ENCODE results near the gene ADD3.
"Not testable (repeated sequence)": the region's sequence is repeated elsewhere in the genome, so short reads cannot be mapped to it uniquely, and the experiment has no call there.

The ADD3 gene

DNA sequence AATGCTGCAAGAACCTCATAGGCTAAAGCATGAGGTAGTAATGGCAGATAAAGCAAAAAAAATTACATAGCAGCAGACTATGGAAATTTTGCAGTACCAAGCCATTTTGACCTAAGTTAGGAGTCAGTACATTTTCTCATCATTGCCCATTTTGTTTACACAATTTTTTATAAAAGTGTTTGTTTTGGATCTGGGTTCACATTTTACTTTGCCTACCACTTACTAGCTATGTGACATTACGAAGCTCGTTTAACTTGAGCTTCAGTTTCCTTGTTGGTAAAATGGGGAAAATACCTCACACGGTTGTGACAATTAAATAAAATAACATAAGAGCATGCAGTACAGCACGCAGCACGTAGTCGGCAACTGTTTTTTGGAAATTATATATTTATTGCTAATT lies 99.6 kb downstream of the ADD3 start:
- DNase-seq (ENCODE audit: low read depth in 2 of 2): no peak

DNA sequence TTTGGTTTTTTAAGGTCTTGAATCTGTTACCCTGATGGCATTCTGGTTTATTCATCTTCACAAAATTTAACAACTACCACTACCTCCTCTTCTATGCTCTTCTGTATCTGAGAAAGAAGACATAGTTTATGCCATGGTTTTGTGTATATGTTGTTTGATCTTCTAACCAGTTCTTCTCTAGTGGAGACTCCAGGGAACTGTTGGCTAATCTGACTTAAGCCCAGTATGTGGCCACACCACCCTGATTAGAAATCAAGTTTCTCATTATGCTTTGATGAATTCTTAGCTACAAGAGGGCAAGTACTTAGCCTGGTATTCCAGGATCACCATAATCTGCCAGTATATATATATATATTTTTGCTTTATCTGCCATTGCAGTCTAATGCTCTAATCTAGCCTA lies 100.1 kb downstream of the ADD3 start:
- DNase-seq (ENCODE audit: low read depth in 2 of 2): no peak

DNA sequence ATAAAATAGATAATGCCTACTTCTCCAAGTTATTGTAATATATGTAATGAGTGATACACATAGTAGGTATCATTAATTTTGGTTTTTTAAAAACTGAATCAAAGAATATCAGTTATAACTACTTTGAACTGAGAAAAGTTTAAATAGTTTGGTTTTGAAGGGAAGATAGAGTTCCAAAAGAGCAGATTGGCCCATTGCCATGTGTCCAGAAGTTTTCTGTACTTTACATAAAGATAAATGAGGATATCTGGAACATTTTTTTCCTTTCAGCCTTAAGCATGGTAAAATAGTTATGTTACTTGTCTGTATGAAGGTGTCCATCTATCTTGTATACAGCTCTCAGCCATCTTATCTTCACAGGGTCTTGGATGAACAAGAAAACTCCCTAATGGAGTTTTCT lies 101.7 kb downstream of the ADD3 start:
- no peak for DNase-seq (ENCODE audit: low read depth in 2 of 2)

DNA sequence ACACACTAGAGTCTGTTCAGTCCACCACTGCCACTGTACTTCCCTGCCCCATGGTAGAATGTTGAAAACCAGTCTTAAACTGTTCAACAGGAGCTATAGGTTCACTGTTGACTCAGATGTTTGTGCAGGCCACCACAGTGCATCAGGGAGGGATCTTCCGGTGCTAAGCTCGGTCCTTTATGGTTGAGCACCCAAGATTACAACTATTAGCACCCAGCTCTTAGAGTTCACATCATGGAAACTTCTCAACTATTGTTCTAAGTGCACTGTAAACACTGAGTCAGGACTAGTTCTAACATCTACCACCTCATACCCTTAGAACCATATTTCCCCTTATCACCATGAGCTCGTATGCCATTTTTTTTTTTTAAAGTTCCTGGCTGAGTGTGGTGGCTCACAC lies 102.6 kb downstream of the ADD3 start:
- no peak for DNase-seq (ENCODE audit: low read depth in 2 of 2)

DNA sequence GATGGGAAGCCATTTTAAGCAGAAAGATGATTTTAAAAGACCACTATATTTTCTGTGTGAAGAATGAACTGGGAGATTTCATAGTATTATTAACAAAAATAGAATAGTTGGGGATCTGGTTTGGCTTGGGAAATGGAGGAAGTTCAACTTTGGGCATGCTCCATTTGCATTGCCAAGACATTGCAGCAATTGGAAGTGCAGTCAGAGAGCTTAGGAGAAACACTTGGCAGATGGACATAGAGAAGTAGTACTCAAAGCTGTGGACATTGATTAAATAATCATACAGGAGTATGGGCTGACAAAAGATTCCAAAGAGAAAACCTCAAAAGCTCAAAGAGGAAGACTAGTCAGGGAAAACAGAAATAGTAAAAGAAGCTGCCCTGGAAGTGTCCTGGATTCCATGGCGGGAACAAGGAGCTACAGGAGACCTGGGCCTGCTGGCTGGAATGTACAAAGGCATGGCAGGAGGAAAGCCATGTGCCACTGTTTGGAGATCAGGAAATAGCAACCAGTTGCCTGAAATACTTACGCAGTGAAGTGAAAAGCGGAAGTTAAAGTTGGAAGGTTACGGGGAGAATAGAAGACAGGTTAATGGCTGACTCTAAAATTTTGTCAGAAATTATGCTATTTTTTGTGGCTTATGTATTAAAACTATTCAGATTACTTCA lies 106.0 kb downstream of the ADD3 start:
- no peak for DNase-seq (ENCODE audit: low read depth in 2 of 2)

DNA sequence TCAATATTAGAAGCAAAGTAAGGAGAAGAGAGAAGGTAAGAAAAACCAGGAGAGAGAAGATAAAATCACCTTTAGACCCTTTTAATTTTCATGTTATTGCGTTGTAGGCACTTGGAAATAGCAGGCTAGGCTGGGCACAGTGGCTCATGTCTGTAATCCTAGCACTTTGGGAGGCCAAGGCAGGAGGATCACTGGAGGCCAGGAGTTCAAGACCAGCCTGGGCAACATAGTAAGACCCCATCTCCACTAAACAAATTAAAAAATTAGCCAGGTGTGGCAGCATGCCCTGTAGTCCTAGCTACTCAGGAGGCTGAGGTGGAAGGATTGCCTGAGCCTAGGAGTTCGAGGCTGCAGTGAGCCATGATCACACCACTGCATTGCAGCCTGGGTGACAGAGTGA lies 106.9 kb downstream of the ADD3 start:
- not testable (repeated sequence) for DNase-seq (ENCODE audit: low read depth in 2 of 2)

DNA sequence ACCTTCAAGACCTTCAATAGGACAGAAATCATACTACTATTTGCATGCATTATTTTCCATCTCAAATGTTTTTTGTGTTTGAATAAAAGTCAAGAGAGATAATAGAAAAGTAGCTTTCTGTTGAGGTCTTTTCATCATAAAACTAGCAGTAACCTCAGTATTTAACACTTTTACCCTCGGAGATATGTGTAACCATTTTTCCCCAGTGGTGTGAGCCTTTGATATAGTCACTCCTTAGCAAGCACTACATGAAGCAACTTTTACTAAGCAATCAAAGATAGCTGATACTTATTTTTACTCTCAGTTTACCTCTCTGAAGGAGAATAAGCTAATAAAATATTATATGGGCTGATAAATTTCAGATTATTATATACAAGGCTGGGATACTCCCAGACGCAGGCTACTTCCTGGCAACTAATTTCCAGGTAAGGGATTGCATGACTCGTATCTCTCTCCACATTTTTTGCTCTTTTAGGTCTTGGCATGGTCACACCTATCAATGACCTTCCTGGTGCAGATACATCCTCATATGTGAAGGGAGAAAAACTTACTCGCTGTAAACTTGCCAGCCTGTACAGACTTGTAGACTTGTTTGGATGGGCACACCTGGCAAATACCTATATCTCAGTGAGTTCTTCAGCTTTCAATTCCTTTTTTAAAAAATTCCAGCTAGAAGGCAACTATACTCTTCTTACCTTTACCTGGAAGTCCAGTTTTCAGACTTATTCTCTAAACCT lies 108.2 kb downstream of the ADD3 start:
- no peak for DNase-seq (ENCODE audit: low read depth in 2 of 2)

DNA sequence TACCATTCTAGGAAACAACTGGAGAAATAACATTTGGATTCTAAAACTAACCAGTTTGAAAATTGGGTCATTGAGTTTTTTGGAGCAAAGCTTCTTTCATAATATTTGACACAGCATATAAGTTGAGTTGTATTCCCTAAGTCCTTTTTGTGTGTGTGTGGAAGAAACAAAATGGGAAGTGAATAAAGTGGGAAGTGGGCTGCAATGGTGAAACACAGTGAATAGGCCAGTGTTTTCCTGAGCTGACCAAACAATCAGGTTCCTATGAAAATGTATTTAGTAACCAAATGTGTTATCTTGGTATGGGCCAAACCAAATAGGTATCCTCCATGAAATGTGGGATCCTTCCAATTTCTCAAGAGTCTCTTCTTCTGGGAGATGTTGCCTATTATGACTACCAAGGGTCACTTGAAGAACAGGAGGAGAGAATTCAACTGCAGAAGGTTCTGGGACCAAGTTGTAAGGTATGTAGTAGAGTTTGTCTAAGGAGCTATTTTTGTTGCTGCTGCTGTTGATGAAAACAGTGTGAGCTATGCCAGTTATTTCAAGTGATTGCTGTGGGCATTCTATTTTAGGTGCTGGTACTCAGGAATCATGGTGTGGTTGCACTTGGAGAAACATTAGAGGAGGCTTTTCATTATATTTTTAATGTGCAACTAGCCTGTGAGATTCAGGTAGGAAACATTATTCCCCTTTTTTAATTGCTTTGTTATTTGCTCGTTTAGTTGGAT lies 111.3 kb downstream of the ADD3 start:
- DNase-seq (ENCODE audit: low read depth in 2 of 2): no peak

DNA sequence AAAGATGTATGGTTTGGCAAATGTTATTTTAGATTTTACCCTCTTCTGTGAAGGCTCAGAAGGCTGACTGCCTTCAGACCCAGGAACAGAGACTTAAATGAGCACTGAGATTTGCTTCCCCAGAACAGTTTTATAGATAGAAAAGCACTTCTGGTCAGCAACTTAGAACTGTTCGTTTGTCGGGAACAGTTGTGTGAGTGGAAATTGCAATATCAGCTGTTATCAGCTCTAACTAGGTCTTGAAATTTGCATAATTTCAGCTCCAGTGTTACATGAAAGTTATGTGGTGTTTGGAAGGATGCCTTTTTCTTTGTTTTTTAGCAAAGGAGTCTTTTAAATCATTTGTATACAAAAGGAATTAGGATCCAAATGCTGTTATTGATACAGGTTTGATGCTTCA lies 115.8 kb downstream of the ADD3 start:
- DNase-seq (ENCODE audit: low read depth in 2 of 2): no peak

DNA sequence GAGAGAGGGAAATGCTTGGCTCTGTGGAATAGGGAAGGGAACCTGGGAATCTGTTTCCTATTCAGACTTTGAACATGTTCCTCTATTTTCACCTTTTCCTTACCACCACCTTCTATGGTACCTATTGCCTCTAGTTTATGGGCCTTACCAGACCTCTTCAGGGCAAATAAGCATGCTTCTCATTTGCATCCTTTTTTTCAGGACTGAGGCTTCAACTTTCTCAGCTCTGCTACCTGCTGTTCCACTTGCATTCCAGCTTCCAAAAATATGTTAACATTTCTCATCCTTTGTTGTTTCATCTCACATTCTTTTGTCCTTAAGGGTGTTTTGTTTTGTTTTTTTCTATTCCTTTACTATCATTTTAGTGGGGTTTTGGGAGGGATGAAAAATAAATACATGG lies 121.7 kb downstream of the ADD3 start:
- DNase-seq (ENCODE audit: low read depth in 2 of 2): no peak

DNA sequence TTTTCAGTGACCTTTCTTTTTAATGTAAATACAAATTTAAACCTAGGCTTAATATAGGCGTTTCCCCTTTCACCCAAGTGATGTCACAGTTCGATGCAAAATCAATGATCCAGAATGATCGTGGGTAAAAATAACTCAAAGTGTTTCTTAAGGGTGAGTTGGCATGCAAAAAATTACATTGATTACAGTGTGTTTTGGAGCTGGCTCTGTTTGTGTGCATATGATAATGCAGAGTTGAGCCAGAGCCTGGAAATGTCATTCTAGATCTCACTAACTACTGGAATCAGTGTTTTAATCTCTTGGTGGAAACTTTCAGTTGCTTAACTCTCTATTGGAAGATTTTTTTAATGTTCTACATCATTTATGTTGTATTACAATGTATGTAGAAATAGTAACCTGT lies 127.1 kb downstream of the ADD3 start:
- DNase-seq (ENCODE audit: low read depth in 2 of 2): no peak

DNA sequence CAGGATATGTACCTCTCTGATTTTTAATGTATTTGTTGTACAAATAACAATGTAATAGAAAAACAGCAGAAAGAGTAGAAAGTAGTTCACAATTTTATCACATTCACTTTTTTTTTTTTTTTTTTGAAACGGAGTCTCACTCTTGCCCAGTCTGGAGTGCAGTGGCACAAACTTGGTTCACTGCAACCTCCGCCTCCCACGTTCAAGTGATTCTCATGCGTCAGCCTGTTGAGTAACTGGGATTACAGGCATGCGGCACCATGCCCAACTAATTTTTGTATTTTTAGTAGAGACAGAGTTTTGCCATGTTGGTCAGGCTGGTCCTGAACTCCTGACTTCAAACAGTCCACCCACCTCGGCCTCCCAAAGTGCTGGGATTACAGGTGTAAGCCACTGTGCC lies 128.1 kb downstream of the ADD3 start:
- DNase-seq (ENCODE audit: low read depth in 2 of 2): not testable (repeated sequence)

DNA sequence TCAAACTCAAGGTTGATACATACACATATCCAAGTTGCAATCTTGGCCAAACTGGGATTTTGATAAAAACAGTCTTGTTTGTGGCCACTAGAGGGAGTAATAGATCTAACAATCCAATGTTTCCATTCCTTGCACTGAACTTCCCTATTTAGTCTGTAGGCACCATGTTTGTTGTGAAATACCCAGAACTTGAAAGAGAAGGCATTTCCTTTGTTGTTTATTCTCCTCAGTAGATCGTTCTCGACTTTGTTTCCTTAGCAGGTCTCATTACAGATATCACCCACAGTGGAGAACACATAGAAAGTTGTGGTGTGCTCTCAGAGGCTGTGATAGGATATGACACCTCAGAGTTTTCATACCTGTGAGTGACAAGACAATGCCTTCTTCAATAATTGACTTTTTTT lies 129.4 kb downstream of the ADD3 start:
- DNase-seq (ENCODE audit: low read depth in 2 of 2): no peak

DNA sequence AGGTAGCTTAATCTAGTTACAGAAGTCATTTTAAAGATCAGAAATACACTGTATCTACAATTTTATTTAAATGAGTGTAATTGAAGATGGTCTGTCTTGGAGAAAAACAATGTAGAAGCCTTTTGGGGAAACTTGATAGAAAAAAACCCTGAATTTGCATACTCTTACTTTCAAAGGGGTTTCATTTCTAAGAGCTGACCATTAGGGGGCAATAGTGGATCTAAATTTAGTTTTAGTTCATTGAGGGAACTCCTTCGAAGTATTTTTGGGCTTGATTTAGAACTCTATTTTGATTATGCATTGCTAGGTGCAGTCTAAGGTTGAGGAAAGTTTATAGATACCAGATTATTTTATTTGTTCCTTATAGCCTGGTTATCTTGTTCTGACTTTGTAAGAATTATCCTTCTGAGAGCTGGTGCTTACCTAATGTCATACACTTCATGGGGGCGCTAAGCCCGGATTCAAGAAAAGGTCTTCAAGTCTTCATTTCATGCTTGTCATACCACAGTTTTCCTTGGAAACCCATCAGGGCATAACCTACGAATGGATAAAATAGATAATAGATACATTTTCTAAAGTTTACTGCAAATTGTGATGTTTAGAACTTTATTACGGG lies 130.5 kb downstream of the ADD3 start:
- DNase-seq (ENCODE audit: low read depth in 2 of 2): no peak

DNA sequence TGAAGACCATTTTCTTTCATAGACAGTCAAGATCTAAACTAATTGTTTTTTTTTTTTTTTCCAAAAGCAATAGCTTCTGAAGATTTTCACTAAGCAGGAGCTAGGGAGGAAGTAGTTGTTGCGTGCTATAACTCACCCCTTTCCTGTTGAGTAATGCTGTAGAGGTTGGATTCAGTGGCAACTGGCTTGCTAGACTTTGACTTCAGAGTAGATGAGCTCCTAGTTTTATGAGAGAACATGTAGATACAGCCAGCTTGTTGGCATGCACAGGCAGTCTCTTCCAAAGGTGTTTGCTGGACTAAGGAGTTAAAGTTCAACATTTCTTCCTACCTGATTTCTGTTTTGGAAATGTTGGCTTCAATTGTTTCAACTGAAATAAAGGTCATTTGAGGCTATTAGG lies 133.4 kb downstream of the ADD3 start:
- DNase-seq (ENCODE audit: low read depth in 2 of 2): no peak

DNA sequence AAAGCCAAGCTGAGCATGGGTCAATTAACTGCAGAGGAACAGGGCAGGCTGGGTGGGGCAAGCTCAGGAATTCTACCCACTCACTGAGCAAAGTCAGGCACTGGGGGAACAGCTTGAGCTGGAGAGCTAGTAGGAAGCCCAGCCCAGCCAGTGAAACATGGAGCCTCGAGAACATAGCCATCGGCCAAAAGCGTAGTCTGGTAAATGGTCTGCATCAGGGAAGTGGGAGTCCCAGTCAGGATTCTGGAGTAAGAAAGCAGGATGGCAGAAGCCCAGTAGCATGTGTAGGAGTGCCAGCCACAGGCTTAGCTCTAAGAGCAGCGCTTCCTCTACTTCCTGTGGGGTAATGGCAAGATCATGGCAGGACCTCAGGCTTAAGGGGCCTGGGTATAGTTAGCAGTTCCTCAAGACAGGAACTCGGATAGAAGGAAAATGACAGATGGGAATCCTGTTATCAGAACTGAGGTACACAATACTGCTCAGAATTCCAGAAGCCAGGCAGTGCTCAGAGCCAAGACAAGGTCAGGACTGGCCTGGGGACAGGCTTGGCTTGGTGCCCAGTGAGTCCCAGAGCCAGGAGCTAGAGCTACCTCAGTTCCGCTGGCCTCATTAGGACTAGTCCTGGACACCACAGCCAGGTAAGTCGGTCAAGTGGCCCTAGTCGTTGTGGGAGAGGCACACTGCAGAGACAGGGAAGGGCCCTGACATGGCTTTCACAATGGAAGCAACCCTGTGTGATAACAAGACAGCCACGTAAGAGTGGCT lies 134.3 kb downstream of the ADD3 start:
- DNase-seq (ENCODE audit: low read depth in 2 of 2): no peak

DNA sequence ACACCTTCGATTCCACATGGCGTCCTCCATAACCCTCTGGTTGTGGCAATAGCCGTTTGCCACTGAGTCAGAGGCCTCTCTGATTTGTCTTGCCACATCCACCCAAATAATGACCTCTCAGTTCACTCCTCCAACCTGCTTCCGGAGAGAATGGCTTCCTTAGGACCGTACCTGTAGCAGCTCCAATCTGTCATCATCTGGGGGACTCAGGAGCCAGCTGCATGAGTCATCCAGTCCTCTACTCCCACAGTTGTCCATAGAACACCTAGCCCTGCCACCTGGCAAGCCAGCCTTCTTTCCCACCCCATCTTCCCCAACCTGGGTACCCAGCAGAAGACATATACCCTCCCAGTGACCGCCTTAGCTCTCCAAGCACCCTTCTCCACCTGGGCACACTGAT lies 135.2 kb downstream of the ADD3 start:
- DNase-seq (ENCODE audit: low read depth in 2 of 2): no peak

DNA sequence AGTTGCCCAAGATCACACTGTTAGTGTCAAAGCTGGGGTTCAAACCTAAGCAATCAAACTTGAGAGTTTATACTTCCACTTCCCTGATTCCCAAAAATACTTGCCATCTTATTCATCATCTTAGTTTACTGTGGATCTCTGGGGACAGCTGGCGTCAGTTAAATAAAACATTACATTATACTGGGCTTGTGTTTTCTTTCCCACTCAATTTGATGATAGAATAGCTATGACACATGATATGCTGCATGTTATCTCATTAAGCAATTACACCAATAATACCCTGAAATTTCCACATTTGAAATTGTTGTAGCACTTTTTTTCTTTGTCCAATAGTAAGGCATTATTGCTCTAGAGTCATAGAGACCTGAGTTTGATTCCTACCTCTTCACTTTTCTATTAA lies 136.7 kb downstream of the ADD3 start:
- no peak for DNase-seq (ENCODE audit: low read depth in 2 of 2)

DNA sequence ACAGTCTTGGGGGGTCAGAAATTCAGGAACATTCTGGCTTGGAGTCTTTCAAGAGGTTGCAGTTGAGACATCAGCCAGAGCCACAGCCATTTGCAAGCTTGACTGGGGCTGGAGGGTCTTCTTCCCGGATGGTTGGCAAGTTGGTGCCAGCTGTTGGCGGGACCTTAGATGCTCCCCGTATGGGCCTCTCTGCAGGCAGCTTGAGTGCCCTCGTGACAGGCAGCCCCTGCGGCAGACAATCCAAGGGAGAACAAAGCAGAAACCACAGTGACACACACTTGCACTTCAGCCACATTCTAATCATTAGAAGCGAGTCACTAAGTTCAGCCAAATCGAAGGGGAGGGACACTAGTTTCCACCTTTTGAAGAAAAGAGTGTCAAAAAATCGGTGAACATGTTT lies 140.2 kb downstream of the ADD3 start:
- no peak for DNase-seq (ENCODE audit: low read depth in 2 of 2)

DNA sequence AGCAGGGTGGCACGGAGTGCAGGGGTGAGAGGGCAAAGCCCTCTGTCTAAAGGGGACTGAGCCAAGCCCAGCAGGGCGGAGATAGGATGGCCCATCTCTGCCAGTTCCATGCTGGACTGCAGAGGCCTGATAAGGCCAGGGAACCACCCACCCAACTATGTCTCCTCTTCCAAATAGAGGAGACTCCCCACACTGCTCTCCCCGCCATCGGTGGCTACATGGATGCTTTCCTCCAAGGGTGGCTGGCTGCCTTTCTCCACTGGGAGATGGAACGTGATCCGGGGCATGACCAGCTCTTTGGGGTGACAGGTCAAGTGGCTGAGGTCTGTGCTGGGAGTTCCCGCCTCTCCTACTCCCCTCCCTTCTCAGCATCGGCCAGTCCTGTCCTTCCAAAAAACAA lies 141.5 kb downstream of the ADD3 start:
- no peak for DNase-seq (ENCODE audit: low read depth in 2 of 2)

DNA sequence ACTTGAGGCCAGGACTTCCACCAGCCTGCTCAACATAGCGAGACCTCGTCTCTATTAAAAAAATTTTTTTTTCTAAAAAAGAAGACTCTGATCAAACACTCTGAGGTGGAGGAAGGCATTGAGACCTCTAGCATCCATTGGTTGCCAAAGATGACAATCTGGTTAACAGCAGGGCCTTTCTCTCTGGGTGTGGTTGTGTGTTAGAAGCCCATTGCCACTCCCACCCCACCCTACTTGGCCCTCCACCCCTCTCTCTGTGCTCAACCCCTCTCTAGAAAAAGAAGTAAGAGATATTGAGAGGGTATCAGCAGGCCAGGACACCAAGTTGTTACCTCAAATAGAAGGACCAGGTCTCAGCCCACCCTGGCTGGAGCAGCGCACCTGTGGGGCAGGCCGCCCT lies 142.3 kb downstream of the ADD3 start:
- DNase-seq (ENCODE audit: low read depth in 2 of 2): no peak

DNA sequence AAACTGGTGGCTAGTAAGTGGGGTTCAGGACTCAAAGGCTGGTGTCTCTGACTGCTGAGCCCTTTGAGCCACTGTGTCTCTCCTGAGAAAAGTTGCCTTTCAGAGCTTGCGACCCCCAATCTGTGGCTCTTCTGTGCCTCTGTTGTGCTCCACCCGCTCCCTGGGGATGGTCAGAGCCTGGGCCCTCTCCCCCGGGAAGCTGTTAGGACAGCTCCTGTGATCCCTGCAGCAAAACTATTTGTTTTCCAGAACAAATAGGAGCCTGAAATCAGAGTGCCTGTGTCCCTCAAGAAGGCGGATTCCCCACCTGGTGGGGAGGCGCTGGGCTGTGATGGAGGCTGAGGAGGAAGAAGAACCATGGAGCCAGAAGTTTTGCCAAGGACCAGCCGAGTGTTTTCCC lies 143.2 kb downstream of the ADD3 start:
- DNase-seq (ENCODE audit: low read depth in 2 of 2): no peak

Measured in stimulated activated CD4-positive, alpha-beta T cell treated with anti-CD3 and anti-CD28 coated beads, Interleukin-1b, Interleukin-23, amount 100 ng/mL, for 4 hours (primary cell).